ENCODE results near the gene FUT7.

The FUT7 gene, protein sequence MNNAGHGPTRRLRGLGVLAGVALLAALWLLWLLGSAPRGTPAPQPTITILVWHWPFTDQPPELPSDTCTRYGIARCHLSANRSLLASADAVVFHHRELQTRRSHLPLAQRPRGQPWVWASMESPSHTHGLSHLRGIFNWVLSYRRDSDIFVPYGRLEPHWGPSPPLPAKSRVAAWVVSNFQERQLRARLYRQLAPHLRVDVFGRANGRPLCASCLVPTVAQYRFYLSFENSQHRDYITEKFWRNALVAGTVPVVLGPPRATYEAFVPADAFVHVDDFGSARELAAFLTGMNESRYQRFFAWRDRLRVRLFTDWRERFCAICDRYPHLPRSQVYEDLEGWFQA
- 1.5 reads per million for total RNA-seq

DNA sequence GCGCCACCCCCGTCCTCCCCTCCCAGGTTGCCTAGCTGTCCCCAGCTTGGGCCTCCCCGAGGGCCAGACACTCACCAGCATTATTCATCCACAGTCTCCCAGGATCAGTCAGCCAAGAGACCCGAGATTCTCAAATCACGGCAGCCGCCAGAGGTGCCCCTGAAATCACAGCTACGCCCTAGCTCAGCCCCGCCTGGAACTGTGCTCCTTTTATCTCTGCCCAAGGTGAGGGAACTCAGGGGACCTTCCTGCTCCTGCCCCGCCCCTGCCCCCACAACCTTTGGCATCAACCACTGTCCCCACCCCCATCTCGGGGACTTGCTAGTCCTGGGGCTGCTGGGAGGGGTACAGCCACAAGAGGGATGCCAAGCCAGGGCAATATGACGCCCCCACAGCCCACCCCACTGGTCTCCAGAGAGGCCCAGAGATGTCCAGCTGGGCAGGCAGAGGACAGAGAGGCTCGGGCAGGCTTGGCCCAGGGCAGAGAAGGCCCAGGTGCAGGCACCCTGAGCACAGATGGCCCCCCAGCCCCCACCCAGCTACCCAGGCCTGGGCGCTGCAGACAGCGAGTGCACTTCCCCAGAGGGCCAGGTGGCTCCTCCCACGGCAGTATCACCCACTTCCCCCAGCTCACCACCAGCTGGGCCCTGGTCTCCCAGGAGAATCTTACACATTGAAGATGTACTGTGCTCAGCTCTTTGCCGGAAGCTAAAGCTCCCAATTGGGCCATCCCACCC is at the start of gene FUT7:
FUT7 (minus strand) TSS at position 185 of the 737 bp plus-strand sequence; CDS start at position 88, 97 bp downstream.
- DNase-seq: no peak

DNA sequence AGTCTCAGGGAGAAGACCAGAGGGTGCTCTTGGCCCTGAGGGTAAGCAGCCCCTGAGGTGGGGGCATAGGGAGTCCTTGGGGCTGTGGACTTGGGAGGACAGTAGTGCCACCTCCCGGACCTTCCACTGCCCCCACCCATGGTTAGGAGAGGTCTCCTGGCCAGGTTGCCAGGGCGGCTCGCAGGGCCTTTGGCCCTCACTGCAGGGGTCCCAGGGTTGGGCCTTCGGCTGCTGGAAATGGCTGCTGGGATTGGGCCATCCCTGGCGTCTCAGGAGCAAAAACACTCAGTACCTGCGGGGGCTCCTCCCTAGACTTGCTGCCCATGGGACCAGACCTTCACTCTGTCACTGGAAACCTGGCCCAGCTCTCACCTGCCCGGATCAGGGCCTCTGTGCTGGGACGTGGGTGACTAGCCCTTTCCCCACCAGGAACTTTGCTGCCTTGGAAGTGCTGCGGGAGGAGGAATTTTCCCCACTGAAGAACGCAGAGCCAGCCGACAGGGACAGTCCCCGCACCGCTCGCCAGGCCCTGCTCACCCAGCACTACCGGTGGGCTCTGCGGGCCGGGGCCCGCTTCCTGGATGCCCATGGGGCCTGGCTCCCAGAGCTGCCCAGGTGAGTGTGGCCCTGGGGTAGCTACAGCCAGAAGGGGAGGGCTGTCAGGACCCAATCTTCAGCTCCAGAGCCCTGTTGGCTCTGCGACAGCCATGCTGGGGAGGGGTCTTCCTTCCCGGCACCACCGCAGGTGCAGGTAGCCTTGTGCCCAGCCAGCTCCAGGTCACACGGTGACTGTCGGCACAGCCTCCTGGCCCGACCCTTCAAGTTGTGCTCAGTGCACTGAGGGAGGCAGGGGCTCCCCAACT is 48.6 kb upstream of the FUT7 start:
- no peak for DNase-seq

GRCh38 chr9:137079401-137079787 is 47.5 kb upstream of the FUT7 start:
- DNase-seq: no peak

- DNase-seq: no peak
Measured at GRCh38 chr9:137078701-137079400, 47.0 kb upstream of the FUT7 start.

GRCh38 chr9:137077758-137078693 is 46.1 kb upstream of the FUT7 start:
- no peak for DNase-seq

DNA sequence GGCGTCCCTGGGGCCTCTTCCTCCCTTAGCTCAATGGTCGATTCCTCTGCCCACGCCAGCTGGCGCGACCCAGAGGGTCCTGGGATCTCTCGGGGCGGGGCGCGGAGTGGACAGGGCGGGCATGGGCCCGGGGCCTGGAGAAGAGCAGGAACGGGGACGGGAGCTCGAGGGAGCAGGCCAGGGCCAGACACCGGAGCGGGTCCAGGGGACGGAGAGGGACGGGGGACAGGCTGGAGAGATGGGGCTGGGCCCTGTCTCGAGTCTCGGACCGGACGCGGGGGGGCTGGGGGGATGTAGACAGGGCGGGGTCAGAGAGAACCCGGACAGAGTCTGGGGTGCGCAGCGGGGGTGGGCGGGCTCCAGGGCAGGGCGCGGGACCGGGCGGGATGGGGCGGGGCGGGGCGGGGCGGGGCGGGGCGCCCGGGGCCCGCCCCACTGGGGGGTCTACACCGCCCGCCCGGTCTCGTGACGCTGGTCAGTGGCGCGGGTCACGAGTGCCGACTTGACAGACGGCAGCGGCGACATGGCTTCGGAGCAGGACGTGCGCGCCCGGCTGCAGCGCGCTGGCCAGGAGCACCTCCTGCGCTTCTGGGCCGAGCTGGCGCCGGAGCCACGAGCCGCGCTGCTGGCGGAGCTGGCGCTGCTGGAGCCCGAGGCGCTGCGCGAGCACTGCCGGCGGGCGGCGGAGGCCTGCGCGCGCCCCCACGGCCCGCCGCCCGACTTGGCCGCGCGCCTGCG is 45.3 kb upstream of the FUT7 start, which contains the start of gene UAP1L1:
UAP1L1 (plus strand) TSS at position 508 of the 738 bp plus-strand sequence; CDS start at position 524, 16 bp downstream.
- peak; percentile 38 for DNase-seq

DNA sequence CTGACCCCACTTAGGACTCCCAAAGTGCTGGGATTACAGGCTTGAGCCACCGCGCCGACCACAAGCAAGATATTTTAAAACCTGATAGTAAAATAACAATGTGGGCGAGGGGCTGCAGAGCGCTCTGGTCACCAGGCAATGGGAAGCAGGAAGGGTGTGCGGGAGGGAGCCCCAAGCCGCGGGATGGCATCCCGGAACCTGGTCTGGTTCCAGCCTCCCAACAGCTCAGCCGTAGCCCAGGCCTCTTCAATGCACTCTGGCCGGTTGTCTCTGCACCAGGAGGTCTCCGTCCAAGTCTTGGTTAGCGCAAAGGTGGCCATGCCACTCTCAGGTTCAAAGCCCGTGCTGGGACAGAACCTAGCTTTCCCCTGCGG is 44.7 kb upstream of the FUT7 start:
- no peak for DNase-seq

DNA sequence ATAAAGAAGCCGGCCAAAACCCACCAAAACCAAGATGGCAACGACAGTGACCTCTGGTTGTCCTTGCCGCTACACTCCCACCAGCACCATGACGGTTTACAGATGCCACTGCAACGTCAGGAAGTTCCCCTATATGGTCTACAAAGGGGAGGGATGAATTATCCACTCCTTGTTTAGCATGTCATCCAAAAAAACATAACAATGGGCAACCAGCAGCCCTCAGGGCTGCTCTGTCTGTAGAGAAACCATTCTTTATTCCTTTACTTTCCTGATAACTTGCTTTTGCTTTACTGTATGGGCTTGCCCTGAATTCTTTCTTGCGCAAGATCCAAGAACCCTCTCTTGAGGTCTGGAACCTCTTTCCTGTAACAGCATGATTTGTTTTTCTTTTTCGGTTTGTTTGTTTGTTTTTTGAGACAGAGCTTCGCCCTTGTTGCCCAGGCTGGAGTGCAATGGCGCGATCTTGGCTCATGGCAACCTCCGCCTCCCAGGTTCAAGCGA is 43.4 kb upstream of the FUT7 start:
- DNase-seq: no peak

GRCh38 chr9:137074657-137075274 is 42.9 kb upstream of the FUT7 start:
- no peak for DNase-seq

DNA sequence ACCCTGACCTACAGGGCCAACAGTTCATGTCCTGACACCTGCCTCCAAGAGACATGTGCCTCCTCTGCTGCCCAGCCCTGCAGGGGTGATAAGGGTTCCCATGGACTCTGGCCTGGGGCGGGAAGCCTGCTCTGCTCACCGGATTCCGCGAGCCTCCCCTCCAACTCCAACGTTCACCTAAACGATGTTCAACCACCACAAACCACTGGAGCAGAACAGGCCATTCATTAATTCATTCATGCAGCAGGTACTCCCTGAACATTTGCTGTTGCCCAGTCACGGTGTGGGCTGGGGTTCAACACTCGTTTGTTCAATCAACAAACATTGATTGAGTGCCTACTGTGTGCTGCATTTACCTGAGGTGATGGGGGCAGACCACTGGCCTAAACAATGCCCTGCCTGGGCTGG is 42.1 kb upstream of the FUT7 start:
- no peak for DNase-seq

DNA sequence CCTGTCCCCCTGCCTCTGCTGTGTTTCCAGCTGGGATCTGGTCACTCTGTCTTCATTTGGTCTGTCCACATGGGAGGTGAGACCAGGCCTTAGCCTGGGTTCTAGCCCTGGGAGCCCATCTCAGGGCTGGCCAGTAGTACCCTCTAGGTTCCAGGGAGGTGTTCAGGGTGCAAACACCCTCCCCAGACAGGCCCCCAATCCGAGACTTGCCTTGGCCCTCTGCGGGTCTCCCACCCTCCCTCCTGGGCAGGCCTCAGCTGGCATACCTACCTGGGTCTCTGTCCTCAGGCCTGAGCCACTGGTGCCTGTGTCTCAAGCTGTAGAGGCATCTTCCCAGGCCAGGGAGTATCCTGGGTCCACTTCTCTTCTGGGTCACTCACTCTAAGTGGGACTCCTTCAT is 39.4 kb upstream of the FUT7 start:
- DNase-seq: no peak

- DNase-seq: no peak
Measured at GRCh38 chr9:137070906-137071275, 39.0 kb upstream of the FUT7 start.

DNA sequence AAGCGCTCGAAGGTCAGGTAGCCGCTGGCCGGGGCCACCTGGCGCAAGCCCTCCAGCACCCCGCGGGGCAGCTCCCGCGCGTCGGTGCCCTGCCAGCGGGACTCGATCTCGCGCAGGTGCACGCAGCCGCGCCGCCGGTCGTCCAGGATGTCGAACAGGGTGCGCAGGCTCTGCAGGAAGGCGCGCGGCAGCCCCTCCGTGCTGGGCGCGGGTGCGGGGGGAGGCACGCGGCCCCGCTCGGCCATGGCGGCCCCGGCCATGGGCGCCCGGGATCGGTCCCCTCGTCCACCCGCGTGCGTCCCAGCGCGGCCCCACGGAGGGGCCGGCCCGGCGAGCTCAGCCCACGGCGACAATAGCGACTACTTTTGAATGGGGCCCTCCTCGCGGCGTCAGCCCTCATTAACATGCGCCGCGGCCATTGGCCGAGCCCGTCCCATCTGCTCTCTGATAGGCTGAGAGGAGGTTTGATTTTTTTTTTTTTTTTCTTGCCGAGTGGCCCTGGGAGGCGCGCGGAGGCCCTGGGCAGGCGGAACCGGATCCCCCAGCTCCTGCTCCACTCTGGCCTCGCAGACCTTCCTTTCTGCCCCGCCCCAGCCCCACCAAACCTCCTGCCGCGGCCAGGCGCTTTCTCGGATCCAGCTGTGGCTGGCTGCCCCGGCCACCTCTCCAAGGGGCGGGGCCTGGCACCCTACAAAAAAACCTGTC is 38.5 kb upstream of the FUT7 start, which contains the start of gene SAPCD2:
SAPCD2 (minus strand) TSS at position 357 of the 705 bp plus-strand sequence; CDS start at position 260, 97 bp downstream.
- peak; percentile 79 for DNase-seq

GRCh38 chr9:137069508-137070091 is 37.7 kb upstream of the FUT7 start:
- no peak for DNase-seq

DNA sequence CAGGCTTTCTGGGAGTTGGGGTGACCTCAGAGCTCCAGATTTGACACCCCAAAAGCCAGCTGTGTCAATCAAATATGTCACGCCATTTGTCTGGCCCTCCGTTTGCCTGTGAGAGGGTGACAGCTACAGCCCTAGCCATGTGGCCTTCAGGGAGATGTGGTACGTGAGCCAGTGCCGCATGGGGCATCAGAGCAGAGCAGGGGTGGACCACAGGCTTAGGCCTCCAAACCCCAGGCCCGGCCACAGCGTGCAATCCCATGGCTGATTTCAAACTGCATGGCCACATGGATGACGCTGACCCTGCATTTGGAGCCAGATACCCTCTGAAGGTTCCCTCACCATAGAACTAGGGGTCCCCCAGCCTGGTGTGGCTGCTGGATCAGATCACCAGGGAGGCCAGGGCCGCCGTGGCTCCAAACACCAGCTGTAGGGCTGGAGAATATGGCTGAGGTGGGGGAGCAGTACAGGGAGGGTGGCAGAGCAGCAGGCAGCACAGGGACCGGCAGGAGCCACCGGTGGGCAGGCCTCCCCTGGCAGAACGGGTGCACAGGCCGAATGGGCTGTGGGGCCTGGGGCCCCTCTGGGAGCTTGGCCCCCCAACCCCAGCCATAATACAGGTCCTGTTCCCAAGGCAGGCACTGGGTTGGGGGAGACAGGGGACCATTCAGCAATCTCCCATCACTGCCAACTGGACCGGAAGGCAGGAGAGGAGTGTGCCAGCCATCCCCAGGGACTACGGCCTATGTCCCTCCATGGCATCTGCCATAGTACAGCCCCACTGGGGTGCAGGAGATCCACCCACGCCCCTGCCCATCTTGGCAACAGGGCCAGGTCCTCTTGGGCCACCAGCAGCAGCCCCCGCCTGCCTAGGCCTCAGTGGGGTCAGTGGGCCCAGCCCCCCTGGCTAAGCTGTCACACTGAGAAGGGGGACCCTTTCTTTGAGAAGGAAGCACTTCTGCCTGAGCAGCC is 36.9 kb upstream of the FUT7 start:
- DNase-seq: no peak

DNA sequence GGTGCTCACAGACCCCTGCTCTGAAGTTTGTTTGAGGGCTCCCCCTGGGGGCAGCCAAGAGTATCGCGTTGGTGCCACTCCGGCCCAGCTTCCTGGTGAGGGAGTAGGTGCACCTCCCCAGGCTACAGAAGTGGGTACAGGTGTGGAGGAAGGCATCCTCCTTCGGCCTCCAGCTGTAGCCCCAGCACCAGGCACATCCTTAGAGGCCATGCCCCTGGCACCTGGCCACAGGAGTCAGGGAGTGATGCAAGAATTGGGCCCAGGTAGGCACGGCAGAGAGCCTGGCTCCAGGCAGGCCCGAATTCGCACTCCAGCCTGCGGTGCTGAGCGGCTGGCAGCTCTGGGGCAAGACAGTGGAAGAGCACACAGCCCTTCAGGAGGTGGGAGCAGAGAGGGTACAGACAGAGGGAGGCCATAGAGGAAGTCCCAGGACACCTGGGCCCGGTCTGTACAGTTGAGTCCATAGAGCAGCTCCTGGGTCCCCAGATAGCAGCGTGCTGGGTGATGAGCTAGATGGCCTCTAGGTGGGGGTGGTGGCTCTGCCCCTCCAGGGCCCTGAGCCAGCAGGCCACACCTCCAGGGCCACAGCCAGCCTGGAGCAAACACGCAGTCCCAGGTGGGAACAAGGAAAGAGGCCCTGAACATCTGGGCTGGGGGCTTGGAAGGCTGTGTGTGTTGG is 36.1 kb upstream of the FUT7 start:
- peak; percentile 75 for DNase-seq
